ENCODE measurements around the gene CCDC28B. TPM values are rescaled to one million over a fixed set of nuclear protein-coding genes. Genes with fewer than 3 reads are reported as not detected.

The CCDC28B gene
- total RNA-seq, 4 donors from 2014 or later, result 0.72 to 3.5 (median 2.0) TPM

GRCh38 chr1:32221980-32222755 lies 21.8 kb downstream of the CCDC28B start, which contains the start of the genes EIF3I and TMEM234:
TSS of gene EIF3I (plus strand) at chr1:32222407. CDS start at chr1:32222442, 35 bp downstream.
TSS of gene TMEM234 (minus strand) at chr1:32222353. CDS start at chr1:32222322, 31 bp downstream.
- Histone ChIP-seq H3K36me3 (peaks cover 46% of the 10 kb centered on the region), H3K4me3 (peak within 1 kb of the TSS; percentile 59), H3K27me3 (no peaks in the 10 kb centered on the region), H3K9me3 (no peaks in the 10 kb centered on the region), H3K4me1 (peaks cover 33% of the 10 kb centered on the region), H3K27ac (peak within 1 kb of the TSS; percentile 88)
- DNase-seq (ENCODE audit: low spot score in 2 of 2), result peak; percentile 97 to 98
- TF ChIP-seq POLR2A (IDR thresholded peaks at IDR 0.05) (peak; percentile 71 to 83), EP300 (IDR thresholded peaks at IDR 0.05) (no peak), POLR2AphosphoS5 (IDR thresholded peaks at IDR 0.05) (peak; percentile 64 to 94 (median 80))
- under 1% methylated on average over 39 of the region's 46 CpGs for WGBS

- 71% methylated on average over 3 of the region's 3 CpGs for WGBS
- Histone ChIP-seq H3K4me3 (no peak overlapping the region), H3K36me3 (peaks cover 49% of the 10 kb centered on the region)
Measured at GRCh38 chr1:32223683-32224082, 23.3 kb downstream of the CCDC28B start.

GRCh38 chr1:32224285-32224684 lies 23.9 kb downstream of the CCDC28B start:
- Histone ChIP-seq H3K9me3 (no peaks in the 10 kb centered on the region), H3K27me3 (no peaks in the 10 kb centered on the region), H3K27ac (no peak overlapping the region), H3K36me3 (peaks cover 55% of the 10 kb centered on the region), H3K4me3 (no peak overlapping the region), H3K4me1 (peaks cover 33% of the 10 kb centered on the region)
- no peak for TF ChIP-seq POLR2A (IDR thresholded peaks at IDR 0.05)
- no peak for TF ChIP-seq CTCF (IDR thresholded peaks at IDR 0.05)
- TF ChIP-seq POLR2AphosphoS5 (IDR thresholded peaks at IDR 0.05), result no peak
- TF ChIP-seq EP300 (IDR thresholded peaks at IDR 0.05), result no peak
- 83% methylated on average over 4 of the region's 4 CpGs for WGBS
- DNase-seq (ENCODE audit: low spot score in 2 of 2), result no peak

More at GRCh38 chr1:32223683-32224082, 23.3 kb downstream of the CCDC28B start:
- no peak for DNase-seq (ENCODE audit: low spot score in 2 of 2)
- no peaks in the 10 kb centered on the region for H3K27me3 ChIP-seq
- peak overlapping the region; percentile 88 for H3K27ac ChIP-seq
- H3K4me1 ChIP-seq, result peaks cover 33% of the 10 kb centered on the region
- TF ChIP-seq POLR2A (IDR thresholded peaks at IDR 0.05) (no peak), POLR2AphosphoS5 (IDR thresholded peaks at IDR 0.05) (no peak), EP300 (IDR thresholded peaks at IDR 0.05) (no peak), CTCF (IDR thresholded peaks at IDR 0.05) (no peak)
- H3K9me3 ChIP-seq, result no peaks in the 10 kb centered on the region

GRCh38 chr1:32228771-32229170 lies 28.4 kb downstream of the CCDC28B start:
- TF ChIP-seq POLR2A (IDR thresholded peaks at IDR 0.05), result no peak
- TF ChIP-seq POLR2AphosphoS5 (IDR thresholded peaks at IDR 0.05), result no peak
- TF ChIP-seq CTCF (IDR thresholded peaks at IDR 0.05), result no peak
- TF ChIP-seq EP300 (IDR thresholded peaks at IDR 0.05), result no peak
- 71% methylated on average over 3 of the region's 3 CpGs for WGBS
- H3K4me1 ChIP-seq, result peaks cover 6% of the 10 kb centered on the region
- H3K36me3 ChIP-seq, result peaks cover 82% of the 10 kb centered on the region
- H3K27ac ChIP-seq, result no peak overlapping the region
- no peaks in the 10 kb centered on the region for H3K9me3 ChIP-seq
- H3K4me3 ChIP-seq, result no peak overlapping the region
- no peak for DNase-seq (ENCODE audit: low spot score in 2 of 2)
- no peaks in the 10 kb centered on the region for H3K27me3 ChIP-seq

GRCh38 chr1:32231843-32232432 lies 31.5 kb downstream of the CCDC28B start:
- Histone ChIP-seq H3K4me3 (no peak overlapping the region), H3K9me3 (no peaks in the 10 kb centered on the region), H3K36me3 (peaks cover 63% of the 10 kb centered on the region), H3K4me1 (no peaks in the 10 kb centered on the region), H3K27me3 (no peaks in the 10 kb centered on the region), H3K27ac (no peak overlapping the region)
- DNase-seq (ENCODE audit: low spot score in 2 of 2), result no peak
- 83% methylated on average over 5 of the region's 5 CpGs for WGBS
- TF ChIP-seq EP300 (IDR thresholded peaks at IDR 0.05) (no peak), POLR2AphosphoS5 (IDR thresholded peaks at IDR 0.05) (no peak), POLR2A (IDR thresholded peaks at IDR 0.05) (no peak), CTCF (IDR thresholded peaks at IDR 0.05) (no peak)
